COR-L47 (cell line): Measurements from ENCODE around the gene FXYD2.

Experiments used
- DNase-seq: peaks from one replicate; lab custom pipeline; 2025; lab: John Stamatoyannopoulos, UW

FXYD2 gene

DNA sequence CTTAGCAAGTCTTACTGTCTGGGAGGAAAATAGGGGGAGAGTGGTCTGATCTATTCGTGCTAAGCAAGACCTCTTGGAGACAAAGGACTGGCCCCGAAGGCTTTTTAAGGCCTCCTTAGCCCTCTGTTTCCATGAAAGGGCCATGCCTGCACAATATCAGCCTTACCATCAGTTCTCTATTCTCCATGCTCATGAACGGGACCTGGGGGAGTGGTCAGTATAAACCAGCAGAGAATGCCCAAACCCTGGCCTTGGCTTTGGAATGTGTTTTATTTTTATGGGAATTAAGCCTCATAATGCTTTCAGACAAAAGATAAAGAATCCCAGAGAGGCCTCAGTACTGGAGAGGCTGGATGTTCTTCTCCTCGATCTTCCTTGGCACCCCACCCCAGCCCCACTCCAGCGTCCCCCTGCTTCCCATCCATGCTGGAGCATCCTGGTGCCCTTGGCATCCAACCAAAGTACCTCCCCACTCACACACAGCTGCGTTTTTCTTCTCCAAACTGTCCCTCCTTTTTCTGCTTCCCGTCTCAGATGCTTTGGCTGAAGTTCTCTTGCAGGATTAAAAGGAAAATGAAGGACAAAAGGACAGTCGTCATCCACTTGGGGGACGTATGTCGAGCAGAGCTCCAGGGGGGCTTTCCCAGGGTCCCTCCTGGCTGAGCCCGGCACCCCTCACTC, 33.3 kb upstream of the FXYD2 start:
- no peak for DNase-seq

DNA sequence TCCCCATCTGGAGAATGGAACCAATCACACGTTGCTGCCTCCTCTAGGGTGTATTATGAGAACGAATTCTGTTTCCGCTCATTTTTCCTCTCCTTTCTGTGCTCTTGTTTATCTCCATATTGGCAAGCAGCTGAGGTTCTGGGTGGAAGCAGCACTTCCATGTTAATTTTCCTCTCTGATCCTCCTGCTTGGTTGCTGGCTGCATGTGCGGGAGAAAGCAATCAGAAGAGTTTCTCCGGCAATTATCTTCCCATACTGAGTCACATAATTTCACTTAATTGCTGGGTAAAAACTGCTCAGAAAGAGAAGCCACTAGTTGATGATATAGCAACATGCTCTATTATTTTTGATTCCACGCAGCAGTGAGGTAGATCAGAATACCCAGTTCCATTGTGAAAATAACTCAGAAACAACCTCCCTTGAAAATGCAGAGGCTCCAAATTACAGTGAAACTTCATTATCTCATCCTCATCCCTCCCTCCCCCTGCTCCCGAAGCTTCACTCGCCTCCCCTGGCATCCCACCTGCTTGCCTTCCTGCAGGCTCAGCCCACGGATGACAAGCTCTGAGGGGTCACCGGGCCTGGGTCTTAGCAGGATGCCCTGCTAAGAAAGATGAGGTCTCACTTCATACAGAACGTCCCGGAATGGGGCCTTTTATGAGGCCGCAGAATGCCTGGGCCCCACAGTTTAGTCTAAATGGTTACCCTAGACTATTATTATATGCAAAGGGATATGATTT, 31.5 kb upstream of the FXYD2 start:
- DNase-seq: peak; percentile 66

DNA sequence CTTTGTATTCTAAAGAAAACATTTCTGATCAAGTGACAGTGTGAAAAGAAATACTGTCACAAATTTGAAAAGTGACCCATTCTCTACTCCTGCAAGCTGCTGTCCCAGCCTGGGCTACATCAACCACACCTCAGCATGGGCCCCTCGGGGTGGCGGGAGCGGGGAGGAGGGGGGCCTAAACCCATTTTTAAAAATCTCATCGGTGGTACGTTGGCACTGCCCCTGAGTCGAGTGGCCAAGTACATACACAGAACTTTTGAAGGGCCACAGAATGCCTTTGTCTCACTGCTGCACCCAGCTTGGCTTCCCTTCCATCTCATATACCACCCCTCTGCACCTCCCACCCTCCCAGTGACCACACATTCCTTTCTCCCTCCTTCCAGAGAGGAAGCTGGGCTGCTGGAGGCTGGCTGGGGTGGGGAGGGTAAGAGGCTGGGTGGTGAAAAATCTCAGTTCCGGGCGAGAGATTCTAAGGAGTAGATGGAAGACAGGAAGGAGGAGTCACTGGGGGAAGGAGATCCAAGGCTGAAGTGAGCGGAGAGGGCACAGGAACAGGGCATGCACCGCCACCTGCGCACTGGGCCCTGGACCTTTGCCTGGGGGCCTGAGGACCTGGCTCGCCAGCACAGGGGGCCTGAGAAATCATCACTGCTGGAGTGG, 30.8 kb upstream of the FXYD2 start:
- no peak for DNase-seq

- DNase-seq: no peak
Measured at GRCh38 chr11:117852309-117852708, 27.8 kb upstream of the FXYD2 start.

- DNase-seq: no peak
Measured at GRCh38 chr11:117851852-117852251, 27.3 kb upstream of the FXYD2 start.

- no peak for DNase-seq
Measured at GRCh38 chr11:117851106-117851505, 26.6 kb upstream of the FXYD2 start.

- no peak for DNase-seq
Measured at GRCh38 chr11:117849781-117850414, 25.4 kb upstream of the FXYD2 start.

- peak; percentile 49 for DNase-seq
Measured at GRCh38 chr11:117843666-117844484, 19.3 kb upstream of the FXYD2 start.

GRCh38 chr11:117842131-117842941, 17.8 kb upstream of the FXYD2 start:
- no peak for DNase-seq

- no peak for DNase-seq
Measured at GRCh38 chr11:117841551-117842031, 17.0 kb upstream of the FXYD2 start.

DNA sequence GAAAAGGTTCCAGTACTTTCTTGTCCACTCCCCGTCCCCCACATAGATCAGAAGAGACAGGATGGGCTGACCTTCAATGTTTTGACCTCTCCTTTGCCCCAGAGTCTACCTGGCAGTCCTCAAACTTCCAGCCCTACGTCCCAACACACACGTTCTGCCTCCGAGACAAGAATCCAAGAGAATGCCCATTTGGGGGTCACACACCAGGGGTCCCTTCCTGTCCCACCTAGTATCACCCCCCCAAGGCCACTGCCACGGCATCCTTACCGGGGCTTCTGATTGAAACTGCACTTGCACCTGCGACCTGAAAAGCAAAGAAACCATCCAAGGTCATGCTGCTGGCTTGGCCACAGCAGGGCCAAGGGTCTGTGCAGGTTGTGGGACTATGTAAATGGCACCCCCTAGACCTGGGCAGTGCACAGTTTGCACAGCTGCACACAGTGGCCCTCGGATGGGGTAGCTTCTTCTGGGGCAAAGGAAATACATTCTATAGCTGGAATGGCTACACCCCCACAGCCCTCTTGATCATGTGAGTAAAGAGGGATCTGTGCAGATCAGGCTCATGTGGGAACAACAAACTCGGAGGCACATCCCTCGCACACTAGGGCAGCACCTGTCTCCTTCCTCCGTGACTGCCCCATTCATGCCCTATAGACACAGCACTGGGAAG, 16.5 kb upstream of the FXYD2 start:
- DNase-seq: no peak

DNA sequence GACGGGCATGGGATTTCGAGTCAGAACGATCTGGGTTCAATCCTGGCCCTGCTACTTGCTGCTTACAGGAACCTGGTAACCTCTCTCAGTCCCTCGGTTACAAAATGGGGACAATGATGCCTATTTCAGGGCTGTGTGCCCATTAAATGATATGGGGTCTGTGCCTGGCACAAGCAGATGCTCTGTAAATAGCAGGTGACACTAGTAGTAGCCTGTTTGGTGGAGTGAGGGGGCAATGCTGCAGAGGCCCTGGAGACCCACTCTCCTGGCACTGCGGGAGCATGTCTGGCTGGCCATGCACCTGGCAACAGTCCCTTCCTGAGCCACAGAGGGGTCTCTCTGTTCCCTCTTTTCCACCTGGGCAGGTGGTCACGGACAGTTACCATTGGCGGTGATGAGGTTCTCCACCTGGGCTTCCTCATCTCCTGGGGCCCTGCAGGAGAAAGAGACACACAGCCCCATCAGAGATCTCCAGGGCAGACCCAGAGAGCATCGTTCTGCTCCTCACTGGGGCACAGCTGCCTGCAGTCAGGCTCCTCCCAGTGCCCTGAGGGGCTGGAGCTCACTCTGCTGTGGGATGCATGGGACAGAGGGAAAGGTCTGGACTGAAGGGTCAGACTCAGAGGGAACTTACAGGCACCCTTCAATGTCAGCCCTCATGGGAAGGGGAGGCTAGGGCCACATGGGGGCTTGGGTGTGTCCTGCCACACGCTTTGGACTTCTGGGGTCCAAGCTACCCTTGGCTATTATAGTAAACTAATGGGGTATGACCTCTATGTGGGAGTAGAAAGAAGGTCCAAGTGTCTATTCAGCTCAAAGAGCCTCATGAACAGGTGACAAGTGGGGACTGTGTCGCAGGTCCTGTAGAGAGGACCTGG, 15.6 kb upstream of the FXYD2 start:
- no peak for DNase-seq

- DNase-seq: no peak
Measured at GRCh38 chr11:117839380-117839881, 14.9 kb upstream of the FXYD2 start.

DNA sequence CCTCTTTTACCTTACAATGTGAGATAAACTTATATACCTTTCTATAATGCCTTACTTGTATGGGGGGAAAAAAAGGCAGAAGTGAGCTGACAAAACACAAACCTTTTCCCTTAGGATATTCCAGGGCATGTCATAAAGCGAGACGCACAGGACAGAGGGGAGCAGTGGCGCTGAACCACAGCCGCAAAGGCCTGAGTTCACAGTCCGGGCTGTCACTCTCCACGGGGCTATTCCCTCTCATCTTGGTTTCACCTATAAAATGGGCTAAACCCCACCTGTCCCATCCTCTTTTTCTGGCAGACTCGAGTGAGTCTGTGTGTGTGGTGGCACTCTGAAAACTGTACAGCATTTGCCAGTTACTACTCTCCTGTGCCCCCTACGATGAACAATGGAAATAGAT, 14.4 kb upstream of the FXYD2 start:
- no peak for DNase-seq

DNA sequence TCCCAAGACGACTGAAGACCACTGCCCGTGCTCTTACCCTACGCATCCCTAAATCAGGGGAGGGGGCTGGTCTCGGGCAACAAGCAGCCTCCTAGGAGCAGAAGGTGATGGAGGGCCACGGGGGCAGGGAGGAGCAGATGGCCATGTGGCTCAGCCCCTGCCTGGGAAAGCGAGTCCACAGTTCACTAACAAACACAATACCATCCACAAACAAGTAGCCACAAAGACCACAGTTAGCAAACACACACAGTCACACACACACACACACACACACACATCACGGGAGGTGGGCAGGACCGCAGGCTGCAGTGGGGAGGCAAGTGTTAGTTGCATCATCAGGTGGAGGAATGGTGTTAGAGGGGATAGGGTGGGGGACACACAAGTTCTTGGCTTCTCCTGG, 13.2 kb upstream of the FXYD2 start:
- DNase-seq: no peak

GRCh38 chr11:117837070-117837776, 12.7 kb upstream of the FXYD2 start:
- DNase-seq: no peak

GRCh38 chr11:117836077-117836960, 11.8 kb upstream of the FXYD2 start:
- no peak for DNase-seq
